Panc1 (cell line): Measurements from ENCODE around the gene ABHD16B. TPM values are rescaled to one million over a fixed set of nuclear protein-coding genes. Genes with fewer than 3 reads are reported as not detected.

Experiments
- ATAC-seq: fragments of 200-7000 bp; cut with Tn5 transposase; 2 replicates; pipeline ENCODE4 v1.9.1; 2020; ENCODE audit warnings: mild to moderate bottlenecking, moderate library complexity
- BruUV-seq: library from RNA; stranded (reverse); fragments of 400-500 nt; replicated peaks from 2 replicates; lab custom pipeline; 2021; lab: Mats Ljungman, UMichigan
- CTCF ChIA-PET: fragments of 300-600 bp; sonication (Branson Sonifier 250); formaldehyde crosslinking; loops from one replicate; lab custom pipeline; 2022; ENCODE audit warnings: antibody characterized with exemption; lab: Charles Lee
- POLR2A ChIA-PET: fragments of 300-600 bp; sonication (Branson Sonifier 250); formaldehyde crosslinking; loops from one replicate; lab custom pipeline; 2022; ENCODE audit warnings: antibody characterized with exemption; lab: Charles Lee
- DNase-seq: peaks from one replicate; pipeline ENCODE4 v3.0.0-alpha.2; 2010; ENCODE audit warnings: low read depth, low spot score
- H3K27ac ChIP-seq: 2 replicates; pipeline ENCODE4 v1.5.1; 2011; ENCODE audit warnings: mild to moderate bottlenecking, low read length, inconsistent platforms
- H3K27me3 ChIP-seq: fragments of 200-500 bp; sonication (Bioruptor generic); 2 replicates; pipeline ENCODE4 v1.6.0; 2014; ENCODE audit warnings: low read length, inconsistent platforms; ENCODE audit not compliant: control insufficient read depth, insufficient read depth
- H3K36me3 ChIP-seq: fragments of 200-500 bp; sonication (Bioruptor generic); 2 replicates; pipeline ENCODE4 v1.5.1; 2014; ENCODE audit warnings: inconsistent platforms, mild to moderate bottlenecking, low read length, moderate library complexity; ENCODE audit not compliant: control insufficient read depth, insufficient read depth
- H3K4me1 ChIP-seq: 2 replicates; pipeline ENCODE4 v1.5.1; 2011; ENCODE audit warnings: inconsistent platforms, mild to moderate bottlenecking, low read length, moderate library complexity; ENCODE audit not compliant: control insufficient read depth, insufficient read depth
- H3K4me3 ChIP-seq, 2 experiments: 2 replicates each; pipeline ENCODE4 v1.5.1; 2011 to 2012; ENCODE audit warnings: low read depth in 2 of 2, low read length in 2 of 2, mild to moderate bottlenecking in 2 of 2, inconsistent platforms in 1 of 2, moderate library complexity in 1 of 2
- H3K9me3 ChIP-seq: fragments of 200-500 bp; sonication (Bioruptor generic); 2 replicates; pipeline ENCODE4 v1.5.1; 2014; ENCODE audit warnings: low read depth, mild to moderate bottlenecking, inconsistent platforms, low read length, moderate library complexity; ENCODE audit not compliant: control insufficient read depth, insufficient read depth
- CTCF ChIP-seq: fragments of 450-650 bp; IDR thresholded peaks from 2 replicates; pipeline ENCODE4 v1.5.1; 2017; ENCODE audit warnings: mild to moderate bottlenecking
- POLR2AphosphoS5 ChIP-seq: IDR thresholded peaks from 2 replicates; pipeline ENCODE4 v1.6.1; 2012; ENCODE audit warnings: mild to moderate bottlenecking, low read depth, low read length, moderate library complexity
- SIN3A ChIP-seq: IDR thresholded peaks from 2 replicates; pipeline ENCODE4 v1.6.1; 2012; ENCODE audit warnings: low read depth, mild to moderate bottlenecking, low read length, moderate library complexity, borderline replicate concordance; ENCODE audit not compliant: insufficient read depth
- TCF7L2 ChIP-seq: IDR thresholded peaks from 2 replicates; pipeline ENCODE4 v1.6.1; 2011; ENCODE audit warnings: mild to moderate bottlenecking, low read depth, low read length, inconsistent platforms
- in situ Hi-C: cut with HindIII; loops from 2 replicates; pipeline ENCODE4 v1.10.0; 2016; ENCODE audit warnings: low sequenced_read_pairs, low pct_unique_long_range_greater_than_20kb
- intact Hi-C: fragments of 100-400 bp; cut with micrococcal nuclease; formaldehyde crosslinking; loops from one replicate; pipeline ENCODE4 v1.10.0; 2022; ENCODE audit not compliant: unreplicated experiment
- total RNA-seq: library from RNA; stranded (reverse); gene quantifications from one replicate; pipeline ENCODE4 v1.2.1, GENCODE V29; 2021; ENCODE audit not compliant: unreplicated experiment
- TF ChIP-seq, protein P1 (sequence below), 2 experiments: IDR thresholded peaks; 2 replicates each; pipeline ENCODE4 v1.6.1; 2011 to 2012; ENCODE audit warnings: low read depth in 2 of 2, control low read depth in 1 of 2, low read length in 1 of 2, mild to moderate bottlenecking in 1 of 2, moderate library complexity in 1 of 2; ENCODE audit not compliant: insufficient read depth in 1 of 2

Gene ABHD16B
- total RNA-seq, 1 experiment from 2014 or later = not detected

- intact Hi-C loops (no loop called here), in situ Hi-C loops (no loop called here)
- Histone ChIP-seq H3K27ac (peak overlapping the region; percentile 59; the same call in 1 of the 2 replicates), H3K9me3 (no peaks in the 10 kb centered on the region), H3K4me1 (peaks cover 19% of the 10 kb centered on the region), H3K27me3 (no peaks in the 10 kb centered on the region), H3K36me3 (peaks cover 12% of the 10 kb centered on the region), H3K4me3 (peak overlapping the region; percentile 55 to 74)
- ChIA-PET CTCF (interaction anchor here (0.7 kb wide), 1 partner anchor 80 kb away, joined by 4 read pairs; no protein-coding TSS in a partner anchor), POLR2A (no interaction called here)
- no peak for TF ChIP-seq TCF7L2
- no peak for TF ChIP-seq CTCF
- TF ChIP-seq, protein P1, sequence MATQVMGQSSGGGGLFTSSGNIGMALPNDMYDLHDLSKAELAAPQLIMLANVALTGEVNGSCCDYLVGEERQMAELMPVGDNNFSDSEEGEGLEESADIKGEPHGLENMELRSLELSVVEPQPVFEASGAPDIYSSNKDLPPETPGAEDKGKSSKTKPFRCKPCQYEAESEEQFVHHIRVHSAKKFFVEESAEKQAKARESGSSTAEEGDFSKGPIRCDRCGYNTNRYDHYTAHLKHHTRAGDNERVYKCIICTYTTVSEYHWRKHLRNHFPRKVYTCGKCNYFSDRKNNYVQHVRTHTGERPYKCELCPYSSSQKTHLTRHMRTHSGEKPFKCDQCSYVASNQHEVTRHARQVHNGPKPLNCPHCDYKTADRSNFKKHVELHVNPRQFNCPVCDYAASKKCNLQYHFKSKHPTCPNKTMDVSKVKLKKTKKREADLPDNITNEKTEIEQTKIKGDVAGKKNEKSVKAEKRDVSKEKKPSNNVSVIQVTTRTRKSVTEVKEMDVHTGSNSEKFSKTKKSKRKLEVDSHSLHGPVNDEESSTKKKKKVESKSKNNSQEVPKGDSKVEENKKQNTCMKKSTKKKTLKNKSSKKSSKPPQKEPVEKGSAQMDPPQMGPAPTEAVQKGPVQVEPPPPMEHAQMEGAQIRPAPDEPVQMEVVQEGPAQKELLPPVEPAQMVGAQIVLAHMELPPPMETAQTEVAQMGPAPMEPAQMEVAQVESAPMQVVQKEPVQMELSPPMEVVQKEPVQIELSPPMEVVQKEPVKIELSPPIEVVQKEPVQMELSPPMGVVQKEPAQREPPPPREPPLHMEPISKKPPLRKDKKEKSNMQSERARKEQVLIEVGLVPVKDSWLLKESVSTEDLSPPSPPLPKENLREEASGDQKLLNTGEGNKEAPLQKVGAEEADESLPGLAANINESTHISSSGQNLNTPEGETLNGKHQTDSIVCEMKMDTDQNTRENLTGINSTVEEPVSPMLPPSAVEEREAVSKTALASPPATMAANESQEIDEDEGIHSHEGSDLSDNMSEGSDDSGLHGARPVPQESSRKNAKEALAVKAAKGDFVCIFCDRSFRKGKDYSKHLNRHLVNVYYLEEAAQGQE (IDR thresholded peaks at IDR 0.05; ENCODE audit: insufficient read depth in 1 of 2, low read depth in 2 of 2, low read length in 1 of 2) = no peak
- TF ChIP-seq POLR2AphosphoS5 = no peak
- no peak for TF ChIP-seq SIN3A
- no TSS peak for BruUV-seq
- ATAC-seq = peak; percentile 12
- no peak for DNase-seq
These were observed 32.7 kb downstream of the ABHD16B start for GRCh38 chr20:63893999-63894357.

DNA sequence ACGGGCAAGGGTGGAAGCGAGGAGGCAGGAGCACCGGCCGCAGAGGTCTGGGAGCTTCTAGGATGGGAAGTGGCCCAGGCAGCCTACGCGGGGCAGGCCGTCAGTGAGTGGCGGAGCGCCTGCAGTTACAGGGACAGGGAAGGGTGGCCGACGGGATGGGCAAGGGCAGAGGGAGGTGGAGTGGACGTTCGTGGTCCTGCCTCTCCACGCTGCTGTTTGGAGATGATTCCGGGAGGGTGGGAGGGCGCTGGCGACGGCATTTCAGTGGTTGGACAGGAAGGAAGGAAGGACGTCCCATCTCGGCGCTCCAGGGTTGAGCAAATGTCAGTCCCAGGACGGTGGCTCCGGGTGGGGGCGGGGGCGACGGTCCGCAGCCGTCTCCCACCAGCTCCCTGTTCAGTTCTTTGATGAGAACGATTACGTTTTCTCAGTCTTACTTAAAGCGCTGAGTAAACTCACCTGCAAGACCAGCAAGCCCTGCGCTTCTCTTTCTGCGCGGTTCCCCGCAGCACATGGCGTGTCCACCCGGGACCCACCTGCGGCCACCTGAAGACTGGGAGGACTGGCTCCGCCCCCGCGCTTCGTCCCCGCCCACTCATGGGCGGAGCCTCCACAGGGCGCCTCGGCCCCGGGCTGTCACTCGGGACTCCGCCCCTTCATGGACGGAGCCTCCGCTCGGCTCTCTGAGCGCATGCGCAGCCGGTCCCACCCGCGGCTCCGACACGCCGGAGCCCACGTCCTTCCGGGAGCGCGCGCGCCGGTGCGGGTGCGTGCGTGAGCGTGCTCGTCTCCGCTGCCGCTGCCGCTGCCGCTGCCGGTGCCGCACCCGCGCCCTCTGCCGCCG lies 33.3 kb downstream of the ABHD16B start, which contains the start of gene DNAJC5:
DNAJC5 (plus strand) TSS at position 769 of the 844 bp plus-strand sequence. CDS start 33,220 bp downstream, outside the sequence.
- POLR2A ChIA-PET = interaction anchor here (0.6 kb wide), 1 partner anchor 80 kb away, joined by 3 read pairs; no protein-coding TSS in a partner anchor
- peaks cover 12% of the 10 kb centered on the region for H3K36me3 ChIP-seq

More for the DNA sequence above, 33.3 kb downstream of the ABHD16B start, which contains the start of gene DNAJC5:
- Histone ChIP-seq H3K9me3 (no peaks in the 10 kb centered on the region), H3K4me1 (peaks cover 19% of the 10 kb centered on the region), H3K4me3 (peak within 1 kb of the TSS; percentile 74 to 76), H3K27ac (peak within 1 kb of the TSS; percentile 91), H3K27me3 (no peaks in the 10 kb centered on the region)
- intact Hi-C loops = no loop called here
- TF ChIP-seq, protein P1 (IDR thresholded peaks at IDR 0.05; ENCODE audit: insufficient read depth in 1 of 2, low read depth in 2 of 2, low read length in 1 of 2) = no peak
- TF ChIP-seq TCF7L2 (no peak), CTCF (no peak), POLR2AphosphoS5 (no peak), SIN3A (0 out of 2 replicates have a peak, but pooled peaks have one; percentile 16)
- no TSS peak for BruUV-seq
- CTCF ChIA-PET = interaction anchor here (0.5 to 0.7 kb wide), 2 partner anchors 80 to 126 kb away, joined by 3 to 4 read pairs; no protein-coding TSS in a partner anchor
- in situ Hi-C loops = no loop called here
- DNase-seq (no peak), ATAC-seq (peak; percentile 93)
